Inferior parietal cortex (tissue), 1 donor: ENCODE data around the gene SHISAL1.

ENCODE experiments used
- DNase-seq: peaks from one replicate; pipeline ENCODE4 v3.0.0-alpha.2; 2016; ENCODE audit errors: extremely low spot score

Gene SHISAL1

GRCh38 chr22:44312766-44313165 lies at the start of gene SHISAL1:
SHISAL1 (minus strand) TSS chr22:44312951; CDS start chr22:44300945, 12,006 bp downstream.
- no peak for DNase-seq

GRCh38 chr22:44361391-44362126 lies 48.8 kb upstream of the SHISAL1 start:
- DNase-seq = no peak

- no peak for DNase-seq
These were observed 48.1 kb upstream of the SHISAL1 start for GRCh38 chr22:44360668-44361381.

- no peak for DNase-seq
These were observed 47.5 kb upstream of the SHISAL1 start for GRCh38 chr22:44360306-44360667.

DNA sequence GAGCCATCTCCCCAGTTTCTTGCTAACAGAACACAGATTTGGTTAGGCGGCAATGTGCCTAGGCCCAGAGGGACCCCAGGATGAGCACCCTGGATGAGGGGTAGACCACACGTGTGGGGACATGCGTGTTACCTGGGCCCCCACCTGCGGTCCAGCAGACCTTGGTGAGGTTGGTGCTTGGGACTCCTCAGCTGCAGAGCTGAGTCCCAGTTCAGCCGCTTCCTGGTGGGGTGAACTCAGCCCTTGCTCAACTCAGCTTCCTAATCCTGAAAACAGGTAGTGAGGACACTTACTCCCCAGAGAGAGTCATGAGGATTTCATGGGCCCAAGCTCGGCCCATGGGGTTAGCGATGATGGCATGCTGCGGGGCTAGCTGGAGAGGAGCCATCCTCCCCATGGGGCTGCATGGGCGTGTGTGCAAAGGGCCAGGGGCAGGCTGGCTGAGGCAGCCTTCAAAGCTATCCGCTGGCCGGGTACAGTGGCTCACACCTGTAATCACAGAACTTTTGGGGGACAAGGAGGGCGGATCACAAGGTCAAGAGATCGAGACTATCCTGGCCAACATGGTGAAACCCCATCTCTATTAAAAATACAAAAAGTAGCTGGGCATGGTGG lies 46.9 kb upstream of the SHISAL1 start:
- DNase-seq = no peak

DNA sequence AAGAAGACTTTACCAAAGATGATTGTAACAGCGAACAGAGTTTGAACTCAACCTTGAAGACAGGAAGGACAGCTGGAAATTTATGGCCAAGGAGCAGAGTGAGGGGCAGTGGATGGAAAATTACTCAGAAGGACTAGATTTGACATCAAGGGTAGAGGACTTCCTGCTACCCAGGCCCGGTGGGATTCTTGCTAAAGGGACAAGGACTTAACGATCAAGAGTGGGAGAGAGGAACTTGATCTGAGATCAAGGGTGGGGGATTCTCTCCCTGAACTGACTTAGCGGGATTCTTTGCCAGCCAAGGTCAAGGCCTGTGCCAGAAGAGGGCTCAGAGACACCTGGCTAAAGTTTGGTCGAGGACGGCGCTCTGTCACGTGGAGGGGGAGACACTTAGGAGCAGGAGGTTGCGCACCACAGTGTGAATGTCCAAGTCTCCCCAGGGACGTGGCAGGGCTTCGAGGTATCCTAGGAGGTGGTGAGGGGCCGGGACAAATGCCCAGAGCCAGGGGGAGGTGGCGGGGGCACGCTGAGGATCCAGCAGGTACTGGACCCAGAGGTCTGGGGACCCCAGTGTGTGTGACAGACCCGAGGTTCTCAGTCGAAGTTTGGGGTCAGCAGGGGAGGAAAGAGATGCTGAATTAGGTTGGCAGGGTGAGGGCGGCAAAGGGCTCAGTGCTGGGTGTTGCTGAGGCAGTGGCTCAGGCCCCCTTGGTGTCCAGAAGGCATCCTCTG lies 46.1 kb upstream of the SHISAL1 start:
- no peak for DNase-seq

DNA sequence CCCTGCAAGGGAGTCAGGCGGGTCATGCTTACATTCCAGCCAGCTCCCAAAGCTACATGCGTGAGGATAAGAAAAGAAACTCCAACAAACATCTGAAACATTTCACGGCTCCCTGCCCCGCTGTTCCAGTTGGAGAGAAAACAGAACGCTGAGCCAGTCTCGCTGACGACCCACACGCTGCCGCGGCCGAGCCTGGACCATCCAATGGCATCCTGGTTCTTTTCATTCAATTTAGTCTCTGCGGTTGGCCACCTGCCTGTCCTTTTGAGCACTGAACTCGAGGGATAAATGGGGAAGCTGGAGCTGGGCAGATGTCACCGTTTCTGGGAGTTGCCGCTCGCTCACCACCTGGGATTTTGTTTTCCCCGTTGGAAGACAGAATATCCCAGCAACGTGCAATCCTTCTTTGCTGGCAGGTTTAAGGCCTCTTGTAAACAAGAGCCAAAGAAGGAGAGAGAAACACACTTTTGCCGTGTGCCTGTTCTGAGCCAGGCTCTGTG lies 45.3 kb upstream of the SHISAL1 start:
- DNase-seq = no peak

DNA sequence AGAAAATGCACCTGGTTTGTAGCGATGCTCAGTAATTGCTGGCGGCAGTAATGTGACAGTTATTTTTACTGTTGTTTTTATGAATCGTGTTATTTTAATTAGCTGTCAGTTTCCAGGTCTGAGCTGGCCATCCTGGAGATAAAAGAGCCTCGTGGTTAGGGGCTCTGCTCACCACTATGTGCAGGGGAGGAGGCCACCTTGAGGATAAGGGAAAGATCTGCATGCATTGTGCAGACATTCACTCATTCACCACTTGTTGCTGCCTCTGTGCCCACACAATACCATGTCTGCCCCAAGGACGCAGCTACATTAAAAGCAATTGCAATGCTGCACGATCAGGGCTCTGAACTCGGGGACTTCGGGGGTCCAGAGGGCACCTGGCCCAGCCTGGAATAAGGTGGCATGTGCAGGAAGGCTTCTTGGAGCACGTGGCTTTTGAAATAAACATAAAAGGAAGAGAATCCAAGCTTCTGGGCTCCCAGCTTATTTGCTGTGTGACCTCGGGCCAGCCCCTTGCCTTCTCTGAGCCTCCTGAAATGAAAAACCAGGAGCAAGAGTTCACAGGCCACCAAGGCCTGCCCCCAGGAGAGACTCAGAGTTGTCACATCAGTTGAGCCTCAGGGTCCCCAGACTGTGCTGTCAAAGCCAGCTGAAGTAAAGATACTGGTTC lies 44.7 kb upstream of the SHISAL1 start:
- no peak for DNase-seq

- no peak for DNase-seq
These were observed 42.9 kb upstream of the SHISAL1 start for GRCh38 chr22:44355716-44356070.

DNA sequence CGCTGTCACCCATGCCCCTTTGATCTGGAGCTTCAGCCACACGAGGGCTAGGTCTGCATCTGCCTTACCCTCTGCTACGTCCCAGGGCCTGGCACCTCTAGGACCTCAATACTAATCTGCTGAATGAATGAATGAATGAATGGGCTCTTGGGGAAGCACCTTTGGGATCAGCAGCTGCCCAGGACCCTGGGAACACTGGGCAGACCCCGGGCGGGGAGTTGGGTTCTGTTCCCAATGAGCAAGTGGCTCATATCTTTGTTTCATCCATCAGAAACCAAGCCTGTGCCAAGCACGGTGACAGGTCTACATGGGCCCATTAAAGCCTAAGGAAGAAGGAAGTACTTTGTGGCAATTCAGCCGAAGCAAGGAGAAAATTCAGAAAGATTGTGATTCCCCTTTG lies 41.5 kb upstream of the SHISAL1 start:
- no peak for DNase-seq

DNA sequence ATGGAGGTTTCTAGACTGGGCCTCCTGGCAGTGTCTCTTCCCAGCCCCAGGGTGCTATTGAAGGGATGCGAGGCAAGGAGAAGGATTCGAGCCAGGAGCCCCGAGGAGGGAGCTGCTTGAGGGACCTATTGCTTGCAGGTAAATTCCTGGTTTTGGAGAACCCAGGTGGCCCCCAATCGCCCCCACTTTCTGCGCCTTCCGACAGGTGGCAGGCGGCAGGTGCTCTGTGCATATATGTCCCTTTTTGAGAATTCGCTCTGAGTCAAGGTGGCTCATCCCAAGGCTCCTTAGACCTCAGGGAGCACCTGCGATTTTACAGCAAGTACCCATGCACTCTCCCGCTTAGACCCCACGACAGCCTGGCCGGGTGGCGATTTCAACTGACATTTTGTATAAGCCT lies 40.3 kb upstream of the SHISAL1 start:
- DNase-seq = no peak

DNA sequence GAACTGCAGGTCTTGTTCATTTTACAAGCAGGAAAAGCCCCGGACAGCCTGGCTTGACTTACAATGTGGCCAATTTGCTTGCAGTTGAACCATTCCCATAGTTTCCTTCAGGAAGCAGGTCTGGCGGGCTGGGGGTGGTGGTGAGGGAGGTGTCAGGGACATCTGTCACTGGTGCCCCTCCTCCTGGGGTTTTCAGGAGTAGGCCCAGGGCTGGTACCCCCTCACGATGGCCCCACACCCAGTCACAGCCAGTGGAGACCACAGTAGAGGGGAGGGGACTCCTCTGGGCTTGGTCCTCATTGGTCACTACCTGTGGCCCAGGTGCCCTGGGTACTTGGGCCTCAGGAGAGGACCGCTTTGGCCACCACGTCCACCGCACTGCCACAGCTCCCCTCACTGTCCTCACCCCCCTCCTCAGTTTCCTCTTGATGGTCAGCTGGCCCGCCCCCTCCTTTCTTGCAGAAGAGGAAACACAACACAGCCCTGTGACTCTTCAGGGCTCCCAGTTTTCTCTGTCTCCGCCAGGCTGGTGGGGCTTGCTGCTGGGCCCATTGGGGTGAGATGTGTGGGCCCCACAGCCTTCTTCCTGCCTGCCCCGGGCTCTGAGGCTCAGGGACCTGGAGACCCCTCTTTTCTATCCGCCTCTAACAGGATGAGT lies 39.8 kb upstream of the SHISAL1 start:
- no peak for DNase-seq

GRCh38 chr22:44351685-44352377 lies 39.1 kb upstream of the SHISAL1 start:
- no peak for DNase-seq

- no peak for DNase-seq
These were observed 38.3 kb upstream of the SHISAL1 start for GRCh38 chr22:44351037-44351436.

GRCh38 chr22:44349594-44349993 lies 36.8 kb upstream of the SHISAL1 start:
- no peak for DNase-seq

DNA sequence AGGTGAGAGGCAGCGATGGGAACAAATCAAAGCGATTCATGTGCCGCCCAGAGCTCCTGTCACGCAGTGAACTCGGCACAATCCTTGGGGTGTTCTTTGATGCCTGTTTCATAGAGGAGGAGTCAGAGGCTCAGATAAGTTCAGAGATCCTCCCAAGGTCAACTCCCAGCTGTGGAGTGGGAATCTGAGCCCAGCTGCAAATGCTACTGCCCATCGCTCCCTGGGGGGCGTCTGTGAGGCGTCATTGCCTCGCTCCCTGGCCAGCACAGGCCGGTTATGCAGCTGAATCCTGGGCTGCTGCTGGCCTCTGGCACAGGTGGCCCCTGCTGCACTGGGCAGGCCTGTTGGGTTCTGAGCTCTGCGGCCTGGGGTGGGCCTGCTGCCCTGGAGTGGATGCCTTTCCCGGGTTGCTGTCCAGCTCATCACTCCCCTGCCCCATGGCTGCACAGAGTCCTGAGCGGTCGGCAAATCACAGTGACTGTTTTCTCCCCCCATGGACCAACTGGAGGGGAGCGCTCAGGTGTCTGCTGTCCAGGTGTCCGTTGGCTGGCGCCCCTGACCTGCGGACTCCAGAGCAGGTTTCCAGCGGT lies 36.3 kb upstream of the SHISAL1 start:
- no peak for DNase-seq

DNA sequence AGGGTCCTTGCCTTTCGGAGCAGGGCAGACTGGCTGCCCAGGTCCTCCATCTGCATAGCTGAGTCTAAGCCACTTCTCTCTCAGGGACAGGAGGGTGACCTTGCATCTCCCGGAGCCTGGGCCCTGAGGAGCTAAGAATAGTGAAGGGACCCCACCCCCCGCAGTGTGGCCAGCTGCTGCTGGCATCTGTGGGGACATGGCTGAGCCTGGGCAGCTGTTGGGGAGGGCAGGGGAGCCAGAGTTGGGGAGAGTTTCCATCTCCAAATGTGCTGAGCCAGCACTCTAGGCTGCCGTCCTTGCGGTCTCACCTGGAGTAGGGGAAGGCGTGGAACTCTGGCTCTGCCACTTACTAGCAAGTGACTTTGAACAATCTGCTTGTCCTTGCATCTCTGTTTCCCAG lies 34.8 kb upstream of the SHISAL1 start:
- DNase-seq = no peak

- no peak for DNase-seq
These were observed 34.3 kb upstream of the SHISAL1 start for GRCh38 chr22:44347080-44347479.

DNA sequence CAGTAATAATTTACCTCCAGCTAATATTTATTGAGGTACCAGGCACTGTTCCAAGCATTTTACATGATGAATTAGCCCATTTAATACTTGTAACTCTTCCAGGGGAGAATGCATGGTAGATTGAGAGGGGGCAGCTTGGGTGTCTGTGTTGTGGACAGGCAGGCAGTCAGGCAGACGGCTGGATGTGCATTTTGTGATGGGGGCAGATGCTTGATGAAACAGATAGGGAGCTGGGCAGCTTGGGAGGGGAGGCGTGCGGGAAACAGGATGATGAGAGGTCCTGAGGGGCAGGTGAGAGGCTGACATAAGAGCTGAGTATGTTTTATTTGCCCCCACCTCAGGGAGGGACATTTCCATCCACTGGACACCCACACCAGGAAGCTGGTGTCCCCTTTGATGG lies 33.1 kb upstream of the SHISAL1 start:
- no peak for DNase-seq

GRCh38 chr22:44344407-44344806 lies 31.7 kb upstream of the SHISAL1 start:
- no peak for DNase-seq
